ENCODE results near the gene OR6S1.
A peak's percentile ranks its signal among the peaks of the same experiment; 100 is the strongest.

GRCh38 chr14:20682435-20683124 lies 41.1 kb upstream of the OR6S1 start:
- no peak for TF ChIP-seq CTCF (IDR thresholded peaks at IDR 0.05 in 2 of 3, conservative IDR thresholded peaks at IDR 0.05 in 1 of 3; ENCODE audit: control insufficient read depth in 2 of 3, extremely low read depth in 1 of 3, insufficient read depth in 1 of 3, low read depth in 3 of 3, low read length in 3 of 3)
- no peak for TF ChIP-seq KAT2A (conservative IDR thresholded peaks at IDR 0.05; ENCODE audit: control insufficient read depth, low read depth, low read length)
- peak; percentile 79 for TF ChIP-seq CREB1 (IDR thresholded peaks at IDR 0.05; ENCODE audit: low read depth)
- TF ChIP-seq GATAD2B (conservative IDR thresholded peaks at IDR 0.05; ENCODE audit: low read depth), result peak; percentile 60; the same call in 1 of the 2 replicates
- no peak for TF ChIP-seq CBX5 (IDR thresholded peaks at IDR 0.05; ENCODE audit: low read depth)
- TF ChIP-seq TCF7 (IDR thresholded peaks at IDR 0.05; ENCODE audit: borderline replicate concordance), result no peak
- no peak for TF ChIP-seq MYC (IDR thresholded peaks at IDR 0.05; ENCODE audit: insufficient read depth, insufficient read length, insufficient replicate concordance, low read length, severe bottlenecking)
- TF ChIP-seq TCF12 (IDR thresholded peaks at IDR 0.05; ENCODE audit: low read depth, low read length), result no peak

All from GM12878 (cell line).